ENCODE data around the gene FBRSL1. TPM values are rescaled to one million over a fixed set of nuclear protein-coding genes. Genes with fewer than 3 reads are reported as not detected.

The FBRSL1 gene
- polyA plus RNA-seq, 1 of the 3 experiments (the other 2 are of a cell fraction) = 5.5 TPM

DNA sequence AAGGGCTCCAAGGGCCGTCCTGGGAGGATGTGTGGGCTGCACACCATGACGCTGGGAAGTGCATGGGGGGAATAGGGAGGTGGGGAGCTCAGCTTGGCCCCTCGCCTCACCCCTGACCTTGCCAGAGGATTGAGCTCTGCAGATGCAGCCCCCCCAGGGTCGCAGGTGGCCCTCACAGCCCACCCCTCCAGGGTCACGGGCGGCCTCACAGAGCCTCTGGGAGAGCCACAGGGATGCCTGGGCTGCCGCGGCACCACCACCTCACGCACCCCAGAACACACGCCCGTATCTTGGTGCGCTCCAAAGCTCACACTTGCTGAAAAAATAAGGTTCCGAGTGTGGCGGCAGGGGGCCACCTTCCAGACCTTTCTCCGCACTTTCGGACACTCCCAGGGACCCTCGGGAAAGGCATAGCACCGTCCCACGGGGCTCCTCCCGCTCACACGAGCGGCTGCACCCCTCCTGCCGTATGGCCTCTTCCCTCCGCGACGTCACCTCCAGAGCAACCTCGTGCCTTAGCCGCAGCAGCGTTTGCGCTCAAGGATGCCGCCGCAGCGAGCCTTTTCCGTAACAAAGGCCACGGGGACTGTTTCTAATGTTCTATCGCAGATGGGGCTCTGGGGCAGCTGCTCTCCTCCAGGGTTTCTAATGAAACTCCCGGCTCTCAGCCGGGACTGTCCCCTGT, 9.9 kb upstream of the FBRSL1 start:
- Histone ChIP-seq H3K4me1 (ENCODE audit: control insufficient read depth in 1 of 2, insufficient read depth in 2 of 2, low read depth in 1 of 2, low read length in 1 of 2) (no peaks in the 10 kb centered on the region; a peak in 1 of 4 replicates), H3K79me2 (ENCODE audit: insufficient read depth) (no peaks in the 10 kb centered on the region), H3K27ac (ENCODE audit: low read depth in 2 of 2, low read length in 1 of 2) (no peak overlapping the region), H3K4me2 (no peak overlapping the region), H3K36me3 (replicated peaks in 1 of 2; ENCODE audit: control insufficient read depth in 1 of 2, insufficient read depth in 2 of 2, low read length in 1 of 2) (no peaks in the 10 kb centered on the region), H3K9me3 (no peaks in the 10 kb centered on the region), H3K9ac (no peak overlapping the region), H3K27me3 (ENCODE audit: insufficient read depth) (peaks cover 7% of the 10 kb centered on the region; the same call in 1 of the 2 replicates), H3F3A (replicated peaks; ENCODE audit: insufficient read depth) (peaks cover 3% of the 10 kb centered on the region), H4K20me1 (ENCODE audit: insufficient read depth) (no peaks in the 10 kb centered on the region), H3K4me3 (ENCODE audit: low read depth in 2 of 2, low read length in 1 of 2) (no peak overlapping the region), H2AFZ (ENCODE audit: low read depth) (no peak overlapping the region), H3K9me2 (no peaks in the 10 kb centered on the region)
- ChIA-PET CTCF (interaction anchor here (1.3 to 3.3 kb wide), 3 partner anchors 44 to 66 kb away, joined by 4 to 12 read pairs (median 5); no protein-coding TSS in a partner anchor), POLR2A (no interaction called here)
- TF ChIP-seq NRF1 (IDR thresholded peaks at IDR 0.05; ENCODE audit: low read depth, low read length) = no peak
- no peak for TF ChIP-seq SMC3 (IDR thresholded peaks at IDR 0.05; ENCODE audit: low read depth, low read length)
- no peak for TF ChIP-seq FOSL2 (IDR thresholded peaks at IDR 0.05; ENCODE audit: borderline replicate concordance, low read depth)
- no peak for TF ChIP-seq CHD2 (IDR thresholded peaks at IDR 0.05; ENCODE audit: low read length, partially characterized antibody)
- TF ChIP-seq FOXM1 (IDR thresholded peaks at IDR 0.05; ENCODE audit: low read depth) = no peak
- no peak for TF ChIP-seq JUND (IDR thresholded peaks at IDR 0.05)
- TF ChIP-seq, protein P1, sequence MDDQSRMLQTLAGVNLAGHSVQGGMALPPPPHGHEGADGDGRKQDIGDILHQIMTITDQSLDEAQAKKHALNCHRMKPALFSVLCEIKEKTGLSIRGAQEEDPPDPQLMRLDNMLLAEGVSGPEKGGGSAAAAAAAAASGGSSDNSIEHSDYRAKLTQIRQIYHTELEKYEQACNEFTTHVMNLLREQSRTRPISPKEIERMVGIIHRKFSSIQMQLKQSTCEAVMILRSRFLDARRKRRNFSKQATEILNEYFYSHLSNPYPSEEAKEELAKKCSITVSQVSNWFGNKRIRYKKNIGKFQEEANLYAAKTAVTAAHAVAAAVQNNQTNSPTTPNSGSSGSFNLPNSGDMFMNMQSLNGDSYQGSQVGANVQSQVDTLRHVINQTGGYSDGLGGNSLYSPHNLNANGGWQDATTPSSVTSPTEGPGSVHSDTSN (IDR thresholded peaks at IDR 0.05) = no peak
- TF ChIP-seq RAD21 (IDR thresholded peaks at IDR 0.05; ENCODE audit: low read length) = no peak
- no peak for TF ChIP-seq GABPA (IDR thresholded peaks at IDR 0.05; ENCODE audit: low read depth)
- TF ChIP-seq, protein P2, sequence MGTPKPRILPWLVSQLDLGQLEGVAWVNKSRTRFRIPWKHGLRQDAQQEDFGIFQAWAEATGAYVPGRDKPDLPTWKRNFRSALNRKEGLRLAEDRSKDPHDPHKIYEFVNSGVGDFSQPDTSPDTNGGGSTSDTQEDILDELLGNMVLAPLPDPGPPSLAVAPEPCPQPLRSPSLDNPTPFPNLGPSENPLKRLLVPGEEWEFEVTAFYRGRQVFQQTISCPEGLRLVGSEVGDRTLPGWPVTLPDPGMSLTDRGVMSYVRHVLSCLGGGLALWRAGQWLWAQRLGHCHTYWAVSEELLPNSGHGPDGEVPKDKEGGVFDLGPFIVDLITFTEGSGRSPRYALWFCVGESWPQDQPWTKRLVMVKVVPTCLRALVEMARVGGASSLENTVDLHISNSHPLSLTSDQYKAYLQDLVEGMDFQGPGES (IDR thresholded peaks at IDR 0.05; ENCODE audit: low read depth, low read length) = no peak
- DNase-seq = no peak
- WGBS (ENCODE audit: low lambda C conversion rate) = 72% methylated on average over 34 of the region's 38 CpGs

DNA sequence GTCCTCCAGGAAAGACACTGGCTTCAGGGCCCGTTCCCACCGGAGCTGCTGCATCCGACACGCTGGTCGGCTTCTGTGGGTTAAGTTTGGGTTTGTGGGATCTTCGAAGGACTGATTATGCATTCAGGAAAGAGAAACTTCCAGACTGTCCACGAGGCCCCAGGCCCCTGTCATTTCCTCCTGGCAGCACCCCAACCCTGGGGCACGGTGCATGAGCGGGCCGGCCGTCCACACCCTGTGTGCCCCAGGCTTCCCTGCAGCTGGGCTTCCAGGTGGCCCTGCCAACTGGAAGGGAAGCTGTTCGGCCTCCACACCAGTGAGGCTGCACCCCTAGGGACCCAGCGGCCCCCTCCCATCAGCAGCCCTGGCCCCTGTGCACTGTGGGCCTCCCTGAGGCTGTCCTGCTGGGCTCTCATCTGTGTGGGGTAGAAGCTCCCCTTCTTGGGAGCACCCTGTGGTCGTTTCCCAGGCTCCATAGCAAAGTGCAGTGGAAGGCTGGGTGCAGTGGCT, 9.3 kb upstream of the FBRSL1 start:
- WGBS (ENCODE audit: low lambda C conversion rate) = 59% methylated on average over 11 of the region's 14 CpGs
- no peak for DNase-seq
- H4K20me1 ChIP-seq (ENCODE audit: insufficient read depth) = no peaks in the 10 kb centered on the region
- ChIA-PET POLR2A (no interaction called here), CTCF (interaction anchor here (1.3 kb wide), 1 partner anchor 43 kb away, joined by 4 read pairs; no protein-coding TSS in a partner anchor)
- no peaks in the 10 kb centered on the region for H3K9me3 ChIP-seq
- no peaks in the 10 kb centered on the region for H3K79me2 ChIP-seq (ENCODE audit: insufficient read depth)
- no peak overlapping the region for H2AFZ ChIP-seq (ENCODE audit: low read depth)
- H3K27ac ChIP-seq (ENCODE audit: low read depth in 2 of 2, low read length in 1 of 2) = no peak overlapping the region
- H3K4me1 ChIP-seq (ENCODE audit: control insufficient read depth in 1 of 2, insufficient read depth in 2 of 2, low read depth in 1 of 2, low read length in 1 of 2) = no peaks in the 10 kb centered on the region
- H3K4me3 ChIP-seq (ENCODE audit: low read depth in 2 of 2, low read length in 1 of 2) = no peak overlapping the region
- H3F3A ChIP-seq (replicated peaks; ENCODE audit: insufficient read depth) = no peaks in the 10 kb centered on the region
- H3K36me3 ChIP-seq (replicated peaks in 1 of 2; ENCODE audit: control insufficient read depth in 1 of 2, insufficient read depth in 2 of 2, low read length in 1 of 2) = no peaks in the 10 kb centered on the region
- H3K9me2 ChIP-seq = no peaks in the 10 kb centered on the region
- H3K9ac ChIP-seq = no peak overlapping the region
- H3K27me3 ChIP-seq (ENCODE audit: insufficient read depth) = peaks cover 7% of the 10 kb centered on the region; the same call in 1 of the 2 replicates
- no peak for TF ChIP-seq FOXJ3 (CRISPR knock-in tag; IDR thresholded peaks at IDR 0.05)
- TF ChIP-seq, protein P2 (IDR thresholded peaks at IDR 0.05; ENCODE audit: low read depth, low read length) = no peak
- TF ChIP-seq, protein P3, sequence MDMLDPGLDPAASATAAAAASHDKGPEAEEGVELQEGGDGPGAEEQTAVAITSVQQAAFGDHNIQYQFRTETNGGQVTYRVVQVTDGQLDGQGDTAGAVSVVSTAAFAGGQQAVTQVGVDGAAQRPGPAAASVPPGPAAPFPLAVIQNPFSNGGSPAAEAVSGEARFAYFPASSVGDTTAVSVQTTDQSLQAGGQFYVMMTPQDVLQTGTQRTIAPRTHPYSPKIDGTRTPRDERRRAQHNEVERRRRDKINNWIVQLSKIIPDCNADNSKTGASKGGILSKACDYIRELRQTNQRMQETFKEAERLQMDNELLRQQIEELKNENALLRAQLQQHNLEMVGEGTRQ (IDR thresholded peaks at IDR 0.05; ENCODE audit: borderline replicate concordance, low read depth, low read length) = no peak
- no peak for TF ChIP-seq MXI1 (IDR thresholded peaks at IDR 0.05; ENCODE audit: low read depth, low read length)
- no peak for TF ChIP-seq GABPA (IDR thresholded peaks at IDR 0.05; ENCODE audit: low read depth)
- TF ChIP-seq, protein P4, sequence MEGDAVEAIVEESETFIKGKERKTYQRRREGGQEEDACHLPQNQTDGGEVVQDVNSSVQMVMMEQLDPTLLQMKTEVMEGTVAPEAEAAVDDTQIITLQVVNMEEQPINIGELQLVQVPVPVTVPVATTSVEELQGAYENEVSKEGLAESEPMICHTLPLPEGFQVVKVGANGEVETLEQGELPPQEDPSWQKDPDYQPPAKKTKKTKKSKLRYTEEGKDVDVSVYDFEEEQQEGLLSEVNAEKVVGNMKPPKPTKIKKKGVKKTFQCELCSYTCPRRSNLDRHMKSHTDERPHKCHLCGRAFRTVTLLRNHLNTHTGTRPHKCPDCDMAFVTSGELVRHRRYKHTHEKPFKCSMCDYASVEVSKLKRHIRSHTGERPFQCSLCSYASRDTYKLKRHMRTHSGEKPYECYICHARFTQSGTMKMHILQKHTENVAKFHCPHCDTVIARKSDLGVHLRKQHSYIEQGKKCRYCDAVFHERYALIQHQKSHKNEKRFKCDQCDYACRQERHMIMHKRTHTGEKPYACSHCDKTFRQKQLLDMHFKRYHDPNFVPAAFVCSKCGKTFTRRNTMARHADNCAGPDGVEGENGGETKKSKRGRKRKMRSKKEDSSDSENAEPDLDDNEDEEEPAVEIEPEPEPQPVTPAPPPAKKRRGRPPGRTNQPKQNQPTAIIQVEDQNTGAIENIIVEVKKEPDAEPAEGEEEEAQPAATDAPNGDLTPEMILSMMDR (IDR thresholded peaks at IDR 0.05) = no peak
- H3K4me2 ChIP-seq = no peak overlapping the region

Measured in SK-N-SH (cell line).